Measurements from ENCODE around the gene SMARCE1. TPM values are rescaled to one million over a fixed set of nuclear protein-coding genes. Genes with fewer than 3 reads are reported as not detected.

Gene SMARCE1
- total and polyA plus RNA-seq, 9 of the 15 experiments (the other 6 are each of a cell fraction or from before 2014, with no cell fraction given), result 64.1 to 142 (median 114) TPM

- no peak for TF ChIP-seq SMAD2 (IDR thresholded peaks at IDR 0.05; ENCODE audit: low read depth, low read length)
Measured at GRCh38 chr17:40663252-40663651, 15.6 kb upstream of the SMARCE1 start (continued).

DNA sequence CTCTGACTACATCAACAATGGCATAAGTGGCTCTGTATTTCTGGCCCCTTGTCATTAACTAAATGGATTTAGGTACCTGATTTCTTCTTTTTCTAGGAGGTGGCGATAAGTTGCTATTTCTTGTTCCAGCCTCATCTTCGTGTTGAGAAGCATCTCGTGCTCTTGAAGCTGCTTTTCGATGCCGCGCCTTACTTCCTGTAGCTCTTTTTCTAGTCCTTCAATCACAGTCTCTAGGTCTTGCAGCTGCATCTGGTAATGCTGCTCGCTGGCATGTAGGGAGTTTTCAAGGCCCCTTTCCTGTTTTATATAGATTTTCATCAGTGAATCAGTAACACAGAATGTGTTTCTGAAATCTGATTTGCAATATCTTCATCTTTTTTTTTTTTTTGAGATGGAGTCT, 12.3 kb upstream of the SMARCE1 start:
- no peak overlapping the region for H3K4me2 ChIP-seq (ENCODE audit: insufficient read depth, low read length)
- H3K9me1 ChIP-seq (ENCODE audit: control insufficient read depth, insufficient read depth, low read length), result no peaks in the 10 kb centered on the region
- BruUV-seq (replicated peaks), result no TSS peak
- intact Hi-C loops (cut with micrococcal nuclease), result no loop called here
- 0 out of 2 replicates have a peak, but pooled peaks cover 3% of the 10 kb centered on the region for H4K20me1 ChIP-seq (replicated peaks; ENCODE audit: control insufficient read depth, insufficient read depth, low read length)
- WGBS (ENCODE audit: insufficient coverage, low coverage, missing lambda C conversion rate), result 26% methylated on average over 7 of the region's 7 CpGs
- H3K36me3 ChIP-seq (ENCODE audit: control insufficient read depth, insufficient read depth, low read length), result no peaks in the 10 kb centered on the region
- ChIA-PET POLR2A (interaction anchor here (0.7 to 1.6 kb wide), 3 partner anchors 11 to 185 kb away, joined by 3 to 4 read pairs (median 3); no protein-coding TSS in a partner anchor), CTCF (ENCODE audit: low intra/inter-chr PET ratio) (no interaction called here)
- H3K4me3 ChIP-seq, result no peak overlapping the region
- H3K9me3 ChIP-seq (replicated peaks; ENCODE audit: control insufficient read depth, insufficient read depth, low read depth, low read length), result no peaks in the 10 kb centered on the region
- H2AFZ ChIP-seq (ENCODE audit: low read depth, low read length), result no peak overlapping the region
- no peak overlapping the region for H3K27ac ChIP-seq (ENCODE audit: extremely low read depth, low read depth, low read length)
- no peaks in the 10 kb centered on the region for H3K79me2 ChIP-seq (ENCODE audit: control insufficient read depth, insufficient read depth, low read length)
- ATAC-seq, result no peak
- H3K9ac ChIP-seq (ENCODE audit: insufficient read depth in 1 of 2, low read depth in 2 of 2, low read length in 2 of 2), result no peak overlapping the region
- H3K27me3 ChIP-seq (ENCODE audit: control insufficient read depth in 2 of 2, insufficient read depth in 2 of 2, low read length in 2 of 2), result peaks cover 6 to 12% of the 10 kb centered on the region in 2 experiments; a peak in 3 of 5 replicates
- DNase-seq (ENCODE audit: extremely low read depth in 1 of 4, low spot score in 3 of 4), result no peak
- no peak for FAIRE-seq
- H3K4me1 ChIP-seq (replicated peaks in 1 of 2; ENCODE audit: control insufficient read depth in 2 of 2, insufficient read depth in 2 of 2, low read length in 2 of 2), result peaks cover 0 to under 1% of the 10 kb centered on the region in 2 experiments; a peak in 1 of 5 replicates
- in situ Hi-C loops (cut with MboI), result no loop called here
- TF ChIP-seq RCOR1 (IDR thresholded peaks at IDR 0.05; ENCODE audit: borderline replicate concordance in 1 of 2, low read depth in 2 of 2, low read length in 2 of 2) (no peak), HDAC2 (IDR thresholded peaks at IDR 0.05) (no peak), MIER1 (IDR thresholded peaks at IDR 0.05; ENCODE audit: low read depth) (no peak), HEY1 (CRISPR knock-in tag; IDR thresholded peaks at IDR 0.05; ENCODE audit: borderline replicate concordance) (no peak), BDP1 (IDR thresholded peaks at IDR 0.05; ENCODE audit: insufficient read depth, insufficient read length) (no peak), CBX2 (IDR thresholded peaks at IDR 0.05; ENCODE audit: insufficient read depth, low read length, poor library complexity, severe bottlenecking) (no peak), TARDBP (IDR thresholded peaks at IDR 0.05) (no peak), KAT7 (CRISPR knock-in tag; IDR thresholded peaks at IDR 0.05; ENCODE audit: borderline replicate concordance) (no peak), POLR2B (IDR thresholded peaks at IDR 0.05; ENCODE audit: low read depth, partially characterized antibody) (no peak), BCOR (IDR thresholded peaks at IDR 0.05) (no peak), TEAD2 (tag; IDR thresholded peaks at IDR 0.05) (no peak), ELF4 (CRISPR knock-in tag; IDR thresholded peaks at IDR 0.05) (no peak), STAT5A (IDR thresholded peaks at IDR 0.05; ENCODE audit: borderline replicate concordance, low read length) (no peak), MTA1 (IDR thresholded peaks at IDR 0.05; ENCODE audit: borderline replicate concordance) (no peak), FIP1L1 (IDR thresholded peaks at IDR 0.05; ENCODE audit: low read depth, low read length, poor library complexity, severe bottlenecking) (no peak)
- TF ChIP-seq, protein P1, sequence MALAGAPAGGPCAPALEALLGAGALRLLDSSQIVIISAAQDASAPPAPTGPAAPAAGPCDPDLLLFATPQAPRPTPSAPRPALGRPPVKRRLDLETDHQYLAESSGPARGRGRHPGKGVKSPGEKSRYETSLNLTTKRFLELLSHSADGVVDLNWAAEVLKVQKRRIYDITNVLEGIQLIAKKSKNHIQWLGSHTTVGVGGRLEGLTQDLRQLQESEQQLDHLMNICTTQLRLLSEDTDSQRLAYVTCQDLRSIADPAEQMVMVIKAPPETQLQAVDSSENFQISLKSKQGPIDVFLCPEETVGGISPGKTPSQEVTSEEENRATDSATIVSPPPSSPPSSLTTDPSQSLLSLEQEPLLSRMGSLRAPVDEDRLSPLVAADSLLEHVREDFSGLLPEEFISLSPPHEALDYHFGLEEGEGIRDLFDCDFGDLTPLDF (CRISPR knock-in tag; IDR thresholded peaks at IDR 0.05), result no peak
- TF ChIP-seq, protein P2, sequence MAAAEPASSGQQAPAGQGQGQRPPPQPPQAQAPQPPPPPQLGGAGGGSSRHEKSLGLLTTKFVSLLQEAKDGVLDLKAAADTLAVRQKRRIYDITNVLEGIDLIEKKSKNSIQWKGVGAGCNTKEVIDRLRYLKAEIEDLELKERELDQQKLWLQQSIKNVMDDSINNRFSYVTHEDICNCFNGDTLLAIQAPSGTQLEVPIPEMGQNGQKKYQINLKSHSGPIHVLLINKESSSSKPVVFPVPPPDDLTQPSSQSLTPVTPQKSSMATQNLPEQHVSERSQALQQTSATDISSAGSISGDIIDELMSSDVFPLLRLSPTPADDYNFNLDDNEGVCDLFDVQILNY (CRISPR knock-in tag; IDR thresholded peaks at IDR 0.05), result no peak
